Activated T-cell treated with anti-CD3 and anti-CD28 coated beads for 48 hours (primary cell): ENCODE data around the gene UNC5C.
"Not testable (repeated sequence)": the region's sequence is repeated elsewhere in the genome, so short reads cannot be mapped to it uniquely, and the experiment has no call there.

Experiments
- DNase-seq: peaks from one replicate; pipeline ENCODE4 v3.0.0-alpha.2; 2020; ENCODE audit warnings: low read depth

Gene UNC5C

GRCh38 chr4:95180531-95181242 is 368.1 kb downstream of the UNC5C start:
- no peak for DNase-seq

- no peak for DNase-seq
Observed at GRCh38 chr4:95178938-95179337, 369.8 kb downstream of the UNC5C start.

- DNase-seq: not testable (repeated sequence)
Observed at GRCh38 chr4:95171377-95171776, 377.4 kb downstream of the UNC5C start.

GRCh38 chr4:95170176-95170575 is 378.6 kb downstream of the UNC5C start:
- DNase-seq: no peak

GRCh38 chr4:95167805-95168204 is 381.0 kb downstream of the UNC5C start:
- no peak for DNase-seq

GRCh38 chr4:95165926-95166524 is 382.7 kb downstream of the UNC5C start:
- DNase-seq: no peak

GRCh38 chr4:95162867-95163266 is 385.9 kb downstream of the UNC5C start:
- no peak for DNase-seq

- DNase-seq: no peak
Observed at GRCh38 chr4:95161781-95162469, 386.8 kb downstream of the UNC5C start.

- no peak for DNase-seq
Observed at GRCh38 chr4:95159384-95159783, 389.4 kb downstream of the UNC5C start.

GRCh38 chr4:95158626-95159025 is 390.1 kb downstream of the UNC5C start:
- no peak for DNase-seq

GRCh38 chr4:95158045-95158444 is 390.7 kb downstream of the UNC5C start:
- DNase-seq: no peak

GRCh38 chr4:95157596-95157995 is 391.2 kb downstream of the UNC5C start:
- DNase-seq: no peak

- no peak for DNase-seq
Observed at GRCh38 chr4:95156452-95156765, 392.4 kb downstream of the UNC5C start.

- no peak for DNase-seq
Observed at GRCh38 chr4:95155759-95156451, 392.9 kb downstream of the UNC5C start.

- DNase-seq: no peak
Observed at GRCh38 chr4:95153182-95153581, 395.6 kb downstream of the UNC5C start.

- DNase-seq: no peak
Observed at GRCh38 chr4:95151255-95151654, 397.5 kb downstream of the UNC5C start.

GRCh38 chr4:95142932-95143331 is 405.8 kb downstream of the UNC5C start:
- DNase-seq: no peak

- no peak for DNase-seq
Observed at GRCh38 chr4:95141361-95141760, 407.4 kb downstream of the UNC5C start.

GRCh38 chr4:95139424-95139823 is 409.3 kb downstream of the UNC5C start:
- not testable (repeated sequence) for DNase-seq

GRCh38 chr4:95134016-95134415 is 414.8 kb downstream of the UNC5C start:
- not testable (repeated sequence) for DNase-seq

GRCh38 chr4:95129821-95130311 is 418.9 kb downstream of the UNC5C start:
- no peak for DNase-seq

GRCh38 chr4:95129031-95129430 is 419.7 kb downstream of the UNC5C start:
- no peak for DNase-seq
